Middle frontal gyrus (tissue), 1 donor: ENCODE data around the gene TEK.
"Not testable (repeated sequence)": the region's sequence is repeated elsewhere in the genome, so short reads cannot be mapped to it uniquely, and the experiment has no call there.

Source experiments
- DNase-seq: peaks from one replicate; pipeline ENCODE4 v3.0.0-alpha.2; 2015; ENCODE audit warnings: low spot score; ENCODE audit errors: extremely low spot score

Gene TEK

GRCh38 chr9:27108981-27109541 lies at the start of gene TEK:
TEK (plus strand) TSS chr9:27109225; CDS start chr9:27109591, 366 bp downstream.
- DNase-seq = no peak

GRCh38 chr9:27059412-27059811 lies 49.6 kb upstream of the TEK start:
- DNase-seq = no peak

- no peak for DNase-seq
Observed at GRCh38 chr9:27059907-27060306, 49.1 kb upstream of the TEK start.

GRCh38 chr9:27065288-27065687 lies 43.7 kb upstream of the TEK start:
- no peak for DNase-seq

GRCh38 chr9:27073841-27074728 lies 34.9 kb upstream of the TEK start:
- DNase-seq = no peak

- no peak for DNase-seq
Observed at GRCh38 chr9:27078685-27079084, 30.3 kb upstream of the TEK start.

GRCh38 chr9:27085456-27085855 lies 23.6 kb upstream of the TEK start:
- DNase-seq = no peak

GRCh38 chr9:27086818-27087680 lies 22.0 kb upstream of the TEK start:
- no peak for DNase-seq

GRCh38 chr9:27088981-27089380 lies 20.0 kb upstream of the TEK start:
- DNase-seq = no peak

GRCh38 chr9:27089706-27090105 lies 19.3 kb upstream of the TEK start:
- DNase-seq = no peak

GRCh38 chr9:27090231-27090630 lies 18.8 kb upstream of the TEK start:
- DNase-seq = no peak

GRCh38 chr9:27090711-27091110 lies 18.3 kb upstream of the TEK start:
- no peak for DNase-seq

GRCh38 chr9:27092496-27092895 lies 16.5 kb upstream of the TEK start:
- not testable (repeated sequence) for DNase-seq

- DNase-seq = not testable (repeated sequence)
Observed at GRCh38 chr9:27093384-27094067, 15.5 kb upstream of the TEK start.

GRCh38 chr9:27094640-27095298 lies 14.3 kb upstream of the TEK start:
- no peak for DNase-seq

GRCh38 chr9:27107241-27107640 lies 1.8 kb upstream of the TEK start:
- DNase-seq = no peak

GRCh38 chr9:27109621-27110020 lies 596 bp downstream of the TEK start:
- DNase-seq = no peak

GRCh38 chr9:27110181-27110580 lies 1.2 kb downstream of the TEK start:
- DNase-seq = no peak

GRCh38 chr9:27112235-27112634 lies 3.2 kb downstream of the TEK start:
- DNase-seq = no peak

GRCh38 chr9:27117489-27118135 lies 8.6 kb downstream of the TEK start:
- DNase-seq = no peak
